Measurements from ENCODE around the gene GPANK1. TPM values are rescaled to one million over a fixed set of nuclear protein-coding genes. Genes with fewer than 3 reads are reported as not detected.
A peak's percentile ranks its signal among the peaks of the same experiment; 100 is the strongest.

GPANK1 gene
- total and polyA plus RNA-seq, 9 of the 15 experiments (the other 6 are each of a cell fraction or from before 2014, with no cell fraction given), result 32.2 to 111 (median 46.3) TPM

DNA sequence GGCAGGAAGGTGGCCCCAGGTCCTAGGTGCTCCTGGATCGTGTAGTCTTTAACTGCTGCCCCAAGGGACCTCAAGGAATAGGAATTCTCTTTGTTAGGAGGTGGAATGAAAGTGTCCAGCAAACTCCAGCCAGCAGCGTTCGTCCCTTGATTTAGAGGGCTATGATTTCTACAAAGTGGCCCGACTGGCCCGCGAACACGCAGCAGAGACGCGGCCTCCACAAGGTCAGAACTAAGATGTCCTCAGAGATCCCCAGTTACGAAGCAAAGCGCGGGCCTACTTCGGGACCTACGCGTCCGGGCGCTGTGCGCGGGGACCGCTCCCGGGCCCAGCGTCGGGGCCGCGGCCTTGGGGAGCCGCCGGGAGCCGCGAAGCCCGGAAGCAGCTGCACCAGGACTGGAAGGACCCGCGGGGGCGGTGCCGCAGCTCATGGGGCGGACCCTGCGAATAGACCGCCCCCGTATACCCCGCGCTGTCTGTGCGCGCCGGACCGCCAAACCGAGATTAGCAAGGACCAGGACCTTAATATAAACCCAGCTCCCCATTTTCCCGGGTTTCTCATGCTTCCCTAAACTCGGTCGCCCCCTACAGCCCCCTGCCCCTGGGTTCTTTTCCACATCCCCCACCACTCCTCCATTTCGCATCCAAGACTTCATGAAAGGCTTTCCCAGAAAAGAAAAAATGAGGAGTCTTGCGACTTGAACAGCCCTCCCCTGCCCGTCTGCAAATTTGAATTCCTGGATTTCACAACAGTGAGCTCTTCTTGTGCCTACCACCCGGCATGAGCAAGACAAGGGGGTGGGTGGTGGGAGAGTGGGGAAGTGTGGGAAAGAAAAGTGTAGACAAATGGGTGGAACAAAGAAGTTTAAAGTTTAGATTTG, 4.2 kb downstream of the GPANK1 start, which contains the start of gene C6orf47 (continued):
- TF ChIP-seq, protein P1, sequence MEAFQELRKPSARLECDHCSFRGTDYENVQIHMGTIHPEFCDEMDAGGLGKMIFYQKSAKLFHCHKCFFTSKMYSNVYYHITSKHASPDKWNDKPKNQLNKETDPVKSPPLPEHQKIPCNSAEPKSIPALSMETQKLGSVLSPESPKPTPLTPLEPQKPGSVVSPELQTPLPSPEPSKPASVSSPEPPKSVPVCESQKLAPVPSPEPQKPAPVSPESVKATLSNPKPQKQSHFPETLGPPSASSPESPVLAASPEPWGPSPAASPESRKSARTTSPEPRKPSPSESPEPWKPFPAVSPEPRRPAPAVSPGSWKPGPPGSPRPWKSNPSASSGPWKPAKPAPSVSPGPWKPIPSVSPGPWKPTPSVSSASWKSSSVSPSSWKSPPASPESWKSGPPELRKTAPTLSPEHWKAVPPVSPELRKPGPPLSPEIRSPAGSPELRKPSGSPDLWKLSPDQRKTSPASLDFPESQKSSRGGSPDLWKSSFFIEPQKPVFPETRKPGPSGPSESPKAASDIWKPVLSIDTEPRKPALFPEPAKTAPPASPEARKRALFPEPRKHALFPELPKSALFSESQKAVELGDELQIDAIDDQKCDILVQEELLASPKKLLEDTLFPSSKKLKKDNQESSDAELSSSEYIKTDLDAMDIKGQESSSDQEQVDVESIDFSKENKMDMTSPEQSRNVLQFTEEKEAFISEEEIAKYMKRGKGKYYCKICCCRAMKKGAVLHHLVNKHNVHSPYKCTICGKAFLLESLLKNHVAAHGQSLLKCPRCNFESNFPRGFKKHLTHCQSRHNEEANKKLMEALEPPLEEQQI (IDR thresholded peaks at IDR 0.05), result no peak
- TF ChIP-seq PHF20 (IDR thresholded peaks at IDR 0.05; ENCODE audit: partially characterized antibody) (no peak), ESRRB (CRISPR knock-in tag; IDR thresholded peaks at IDR 0.05; ENCODE audit: borderline replicate concordance) (peak; percentile 79; the same call in 1 of the 2 replicates), NCOA6 (IDR thresholded peaks at IDR 0.05) (no peak), ZFPM2 (CRISPR knock-in tag; IDR thresholded peaks at IDR 0.05) (peak; percentile 93), ZNF830 (CRISPR knock-in tag; IDR thresholded peaks at IDR 0.05) (peak; percentile 98), MTA3 (IDR thresholded peaks at IDR 0.05; ENCODE audit: borderline replicate concordance) (peak; percentile 92), PHB (CRISPR knock-in tag; IDR thresholded peaks at IDR 0.05) (peak; percentile 99), SRSF3 (IDR thresholded peaks at IDR 0.05; ENCODE audit: insufficient read depth, low read length) (no peak), POLR3A (IDR thresholded peaks at IDR 0.05; ENCODE audit: borderline replicate concordance, extremely low read depth, insufficient read depth, insufficient read length) (no peak), SRSF9 (IDR thresholded peaks at IDR 0.05; ENCODE audit: borderline replicate concordance, low read depth, low read length) (no peak), MAFK (IDR thresholded peaks at IDR 0.05; ENCODE audit: low read length) (no peak; the same call in 1 of the 2 replicates)
- TF ChIP-seq, protein P2, sequence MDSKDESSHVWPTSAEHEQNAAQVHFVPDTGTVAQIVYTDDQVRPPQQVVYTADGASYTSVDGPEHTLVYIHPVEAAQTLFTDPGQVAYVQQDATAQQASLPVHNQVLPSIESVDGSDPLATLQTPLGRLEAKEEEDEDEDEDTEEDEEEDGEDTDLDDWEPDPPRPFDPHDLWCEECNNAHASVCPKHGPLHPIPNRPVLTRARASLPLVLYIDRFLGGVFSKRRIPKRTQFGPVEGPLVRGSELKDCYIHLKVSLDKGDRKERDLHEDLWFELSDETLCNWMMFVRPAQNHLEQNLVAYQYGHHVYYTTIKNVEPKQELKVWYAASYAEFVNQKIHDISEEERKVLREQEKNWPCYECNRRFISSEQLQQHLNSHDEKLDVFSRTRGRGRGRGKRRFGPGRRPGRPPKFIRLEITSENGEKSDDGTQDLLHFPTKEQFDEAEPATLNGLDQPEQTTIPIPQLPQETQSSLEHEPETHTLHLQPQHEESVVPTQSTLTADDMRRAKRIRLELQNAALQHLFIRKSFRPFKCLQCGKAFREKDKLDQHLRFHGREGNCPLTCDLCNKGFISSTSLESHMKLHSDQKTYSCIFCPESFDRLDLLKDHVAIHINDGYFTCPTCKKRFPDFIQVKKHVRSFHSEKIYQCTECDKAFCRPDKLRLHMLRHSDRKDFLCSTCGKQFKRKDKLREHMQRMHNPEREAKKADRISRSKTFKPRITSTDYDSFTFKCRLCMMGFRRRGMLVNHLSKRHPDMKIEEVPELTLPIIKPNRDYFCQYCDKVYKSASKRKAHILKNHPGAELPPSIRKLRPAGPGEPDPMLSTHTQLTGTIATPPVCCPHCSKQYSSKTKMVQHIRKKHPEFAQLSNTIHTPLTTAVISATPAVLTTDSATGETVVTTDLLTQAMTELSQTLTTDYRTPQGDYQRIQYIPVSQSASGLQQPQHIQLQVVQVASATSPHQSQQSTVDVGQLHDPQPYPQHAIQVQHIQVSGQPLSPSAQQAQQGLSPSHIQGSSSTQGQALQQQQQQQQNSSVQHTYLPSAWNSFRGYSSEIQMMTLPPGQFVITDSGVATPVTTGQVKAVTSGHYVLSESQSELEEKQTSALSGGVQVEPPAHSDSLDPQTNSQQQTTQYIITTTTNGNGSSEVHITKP (IDR thresholded peaks at IDR 0.05; ENCODE audit: partially characterized antibody), result no peak
- TF ChIP-seq, protein P3, sequence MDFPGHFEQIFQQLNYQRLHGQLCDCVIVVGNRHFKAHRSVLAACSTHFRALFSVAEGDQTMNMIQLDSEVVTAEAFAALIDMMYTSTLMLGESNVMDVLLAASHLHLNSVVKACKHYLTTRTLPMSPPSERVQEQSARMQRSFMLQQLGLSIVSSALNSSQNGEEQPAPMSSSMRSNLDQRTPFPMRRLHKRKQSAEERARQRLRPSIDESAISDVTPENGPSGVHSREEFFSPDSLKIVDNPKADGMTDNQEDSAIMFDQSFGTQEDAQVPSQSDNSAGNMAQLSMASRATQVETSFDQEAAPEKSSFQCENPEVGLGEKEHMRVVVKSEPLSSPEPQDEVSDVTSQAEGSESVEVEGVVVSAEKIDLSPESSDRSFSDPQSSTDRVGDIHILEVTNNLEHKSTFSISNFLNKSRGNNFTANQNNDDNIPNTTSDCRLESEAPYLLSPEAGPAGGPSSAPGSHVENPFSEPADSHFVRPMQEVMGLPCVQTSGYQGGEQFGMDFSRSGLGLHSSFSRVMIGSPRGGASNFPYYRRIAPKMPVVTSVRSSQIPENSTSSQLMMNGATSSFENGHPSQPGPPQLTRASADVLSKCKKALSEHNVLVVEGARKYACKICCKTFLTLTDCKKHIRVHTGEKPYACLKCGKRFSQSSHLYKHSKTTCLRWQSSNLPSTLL (IDR thresholded peaks at IDR 0.05), result no peak
- TF ChIP-seq, protein P4, sequence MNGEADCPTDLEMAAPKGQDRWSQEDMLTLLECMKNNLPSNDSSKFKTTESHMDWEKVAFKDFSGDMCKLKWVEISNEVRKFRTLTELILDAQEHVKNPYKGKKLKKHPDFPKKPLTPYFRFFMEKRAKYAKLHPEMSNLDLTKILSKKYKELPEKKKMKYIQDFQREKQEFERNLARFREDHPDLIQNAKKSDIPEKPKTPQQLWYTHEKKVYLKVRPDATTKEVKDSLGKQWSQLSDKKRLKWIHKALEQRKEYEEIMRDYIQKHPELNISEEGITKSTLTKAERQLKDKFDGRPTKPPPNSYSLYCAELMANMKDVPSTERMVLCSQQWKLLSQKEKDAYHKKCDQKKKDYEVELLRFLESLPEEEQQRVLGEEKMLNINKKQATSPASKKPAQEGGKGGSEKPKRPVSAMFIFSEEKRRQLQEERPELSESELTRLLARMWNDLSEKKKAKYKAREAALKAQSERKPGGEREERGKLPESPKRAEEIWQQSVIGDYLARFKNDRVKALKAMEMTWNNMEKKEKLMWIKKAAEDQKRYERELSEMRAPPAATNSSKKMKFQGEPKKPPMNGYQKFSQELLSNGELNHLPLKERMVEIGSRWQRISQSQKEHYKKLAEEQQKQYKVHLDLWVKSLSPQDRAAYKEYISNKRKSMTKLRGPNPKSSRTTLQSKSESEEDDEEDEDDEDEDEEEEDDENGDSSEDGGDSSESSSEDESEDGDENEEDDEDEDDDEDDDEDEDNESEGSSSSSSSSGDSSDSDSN (IDR thresholded peaks at IDR 0.05; ENCODE audit: borderline replicate concordance in 1 of 2, low read depth in 2 of 2, low read length in 2 of 2), result peak; percentile 99
